SK-N-SH (cell line): ENCODE data around the gene EXOC7. TPM values are rescaled to one million over a fixed set of nuclear protein-coding genes. Genes with fewer than 3 reads are reported as not detected.
A peak's percentile ranks its signal among the peaks of the same experiment; 100 is the strongest.

Experiments used
- CTCF ChIA-PET: fragments of 300-600, 350-600 bp; formaldehyde crosslinking; extraction: SDS; loops from one replicate; lab custom pipeline; 2021; lab: Yijun Ruan, JAX
- POLR2A ChIA-PET: fragments of 350-600 bp; sonication (Branson Sonifier 250); formaldehyde crosslinking; extraction: SDS; loops from one replicate; lab custom pipeline; 2020; ENCODE audit warnings: antibody characterized with exemption, inconsistent platforms; lab: Yijun Ruan, JAX
- DNase-seq: peaks from one replicate; pipeline ENCODE4 v3.0.0; 2012
- H2AFZ ChIP-seq: fragments of 200-600 bp; sonication (generic); 2 replicates; pipeline ENCODE4 v1.8.1; 2016; ENCODE audit warnings: antibody characterized with exemption, mild to moderate bottlenecking, low read depth
- H3F3A ChIP-seq: fragments of 200-600 bp; sonication (generic); replicated peaks from 2 replicates; pipeline ENCODE3; 2016; ENCODE audit warnings: antibody characterized with exemption, mild to moderate bottlenecking; ENCODE audit not compliant: insufficient read depth
- H3K27ac ChIP-seq, 2 experiments: fragments of 200-500 bp in 1 of 2; fragments of 200-600 bp in 1 of 2; sonication (Bioruptor generic) in 1 of 2; sonication (generic), shearing (Covaris generic) in 1 of 2; 2 replicates each; pipeline versions ENCODE4 v1.5.1 to v1.6.1; 2014 to 2016; ENCODE audit warnings: low read depth in 2 of 2, inconsistent platforms in 1 of 2, low read length in 1 of 2, mild to moderate bottlenecking in 1 of 2, mixed read lengths in 1 of 2
- H3K27me3 ChIP-seq: fragments of 200-600 bp; sonication (generic), shearing (Covaris generic); 2 replicates; pipeline ENCODE4 v1.6.1; 2016; ENCODE audit warnings: mixed run types; ENCODE audit not compliant: insufficient read depth
- H3K36me3 ChIP-seq, 2 experiments: fragments of 200-500 bp in 1 of 2; fragments of 200-600 bp in 1 of 2; sonication (Bioruptor generic) in 1 of 2; sonication (generic) in 1 of 2; replicated peaks in 1 of 2; 2 replicates each; pipeline versions ENCODE3 to v1.5.1; 2014 to 2016; ENCODE audit warnings: low read length in 1 of 2, mild to moderate bottlenecking in 1 of 2; ENCODE audit not compliant: insufficient read depth in 2 of 2, control insufficient read depth in 1 of 2
- H3K4me1 ChIP-seq, 2 experiments: fragments of 200-500 bp in 1 of 2; fragments of 200-600 bp in 1 of 2; sonication (Bioruptor generic) in 1 of 2; sonication (generic), shearing (Covaris generic) in 1 of 2; 2 replicates each; pipeline versions ENCODE4 v1.5.1 to v1.6.1; 2014 to 2016; ENCODE audit warnings: low read depth in 1 of 2, low read length in 1 of 2, mixed run types in 1 of 2; ENCODE audit not compliant: insufficient read depth in 2 of 2, control insufficient read depth in 1 of 2
- H3K4me2 ChIP-seq: fragments of 200-600 bp; sonication (generic), shearing (Covaris generic); 2 replicates; pipeline ENCODE4 v1.6.1; 2017; ENCODE audit warnings: mixed run types
- H3K4me3 ChIP-seq, 2 experiments: fragments of 200-500 bp in 1 of 2; fragments of 200-600 bp in 1 of 2; sonication (Bioruptor generic) in 1 of 2; sonication (generic), shearing (Covaris generic) in 1 of 2; 2 replicates each; pipeline versions ENCODE4 v1.5.1 to v1.8.1; 2014 to 2016; ENCODE audit warnings: low read depth in 2 of 2, inconsistent platforms in 1 of 2, low read length in 1 of 2, mild to moderate bottlenecking in 1 of 2, mixed read lengths in 1 of 2, moderate library complexity in 1 of 2
- H3K79me2 ChIP-seq: fragments of 200-600 bp; sonication (generic); 2 replicates; pipeline ENCODE4 v1.8.1; 2017; ENCODE audit warnings: mild to moderate bottlenecking; ENCODE audit not compliant: insufficient read depth
- H3K9ac ChIP-seq: fragments of 200-600 bp; sonication (generic); 2 replicates; pipeline ENCODE4 v1.6.1; 2017; ENCODE audit warnings: mixed run types
- H3K9me2 ChIP-seq: fragments of 200-600 bp; sonication (generic); 2 replicates; pipeline ENCODE4 v1.6.1; 2017; ENCODE audit warnings: mixed run types
- H3K9me3 ChIP-seq: fragments of 200-600 bp; sonication (generic); 2 replicates; pipeline ENCODE4 v1.6.1; 2017; ENCODE audit warnings: mixed run types, mild to moderate bottlenecking, moderate library complexity
- H4K20me1 ChIP-seq: fragments of 200-600 bp; sonication (generic); 2 replicates; pipeline ENCODE4 v1.6.1; 2017; ENCODE audit warnings: mild to moderate bottlenecking, mixed run types; ENCODE audit not compliant: insufficient read depth
- CHD2 ChIP-seq: fragments of 150-350 bp; IDR thresholded peaks from 2 replicates; pipeline ENCODE4 v1.6.1; 2018; ENCODE audit warnings: low read length; ENCODE audit not compliant: partially characterized antibody
- ELF1 ChIP-seq: IDR thresholded peaks from 2 replicates; pipeline ENCODE4 v1.4.0; 2012
- FOSL2 ChIP-seq: IDR thresholded peaks from 2 replicates; pipeline ENCODE4 v1.4.0; 2012; ENCODE audit warnings: low read depth, mild to moderate bottlenecking, moderate library complexity, borderline replicate concordance
- FOXJ3 ChIP-seq: sonication (generic); formaldehyde crosslinking; IDR thresholded peaks from 2 replicates; pipeline ENCODE4 v1.5.1; 2020; ENCODE audit warnings: mild to moderate bottlenecking, missing genetic modification reagents
- FOXM1 ChIP-seq: IDR thresholded peaks from 2 replicates; pipeline ENCODE4 v1.4.0; 2012; ENCODE audit warnings: low read depth, mild to moderate bottlenecking
- GABPA ChIP-seq: IDR thresholded peaks from 2 replicates; pipeline ENCODE4 v1.4.0; 2012; ENCODE audit warnings: low read depth, mild to moderate bottlenecking
- GATA2 ChIP-seq: sonication (generic); formaldehyde crosslinking; IDR thresholded peaks from 2 replicates; pipeline ENCODE4 v1.5.0; 2020; ENCODE audit warnings: mild to moderate bottlenecking, missing genetic modification reagents
- JUND ChIP-seq: IDR thresholded peaks from 2 replicates; pipeline ENCODE4 v1.4.0; 2012
- MEF2A ChIP-seq: IDR thresholded peaks from 2 replicates; pipeline ENCODE4 v1.4.0; 2012; ENCODE audit warnings: low read depth, borderline replicate concordance
- MXI1 ChIP-seq: IDR thresholded peaks from 2 replicates; pipeline ENCODE4 v1.6.1; 2012; ENCODE audit warnings: mild to moderate bottlenecking, low read depth, low read length, improper control_type of control experiment
- NFIC ChIP-seq: IDR thresholded peaks from 2 replicates; pipeline ENCODE4 v1.4.0; 2012; ENCODE audit warnings: borderline replicate concordance
- NRF1 ChIP-seq: IDR thresholded peaks from 2 replicates; pipeline ENCODE4 v1.6.1; 2012; ENCODE audit warnings: low read depth, mild to moderate bottlenecking, low read length
- POLR2AphosphoS5 ChIP-seq: IDR thresholded peaks from 2 replicates; pipeline ENCODE4 v1.6.1; 2012; ENCODE audit warnings: low read depth, low read length
- RCOR1 ChIP-seq: fragments of 150-350 bp; IDR thresholded peaks from 2 replicates; pipeline ENCODE4 v1.6.1; 2017; ENCODE audit warnings: antibody characterized with exemption, low read length
- SIN3A ChIP-seq: IDR thresholded peaks from 2 replicates; pipeline ENCODE4 v1.6.1; 2012; ENCODE audit warnings: low read depth, mild to moderate bottlenecking, low read length, moderate library complexity, borderline replicate concordance
- SMC3 ChIP-seq: IDR thresholded peaks from 2 replicates; pipeline ENCODE4 v1.6.1; 2012; ENCODE audit warnings: low read depth, low read length, improper control_type of control experiment
- TCF12 ChIP-seq: IDR thresholded peaks from 2 replicates; pipeline ENCODE4 v1.4.0; 2012
- TEAD4 ChIP-seq: IDR thresholded peaks from 2 replicates; pipeline ENCODE4 v1.4.0; 2012; ENCODE audit warnings: mild to moderate bottlenecking, borderline replicate concordance; ENCODE audit not compliant: insufficient read depth
- YY1 ChIP-seq: IDR thresholded peaks from 2 replicates; pipeline ENCODE4 v1.4.0; 2012; ENCODE audit warnings: low read depth, mild to moderate bottlenecking
- WGBS: methylation state at CpG from one replicate; pipeline ENCODE4 v1.1.6; 2017; ENCODE audit warnings: low lambda C conversion rate; 5-methylcytosine and 5-hydroxymethylcytosine counted together
- polyA plus RNA-seq, 3 experiments: library from polyadenylated mRNA; depleted of rRNA; stranded (reverse); fragments of >200 nt; gene quantifications; 2 replicates each; pipeline ENCODE4 v1.2.3, GENCODE V29; 2012
- TF ChIP-seq, protein P1 (sequence below): fragments of 150-350 bp; IDR thresholded peaks from 2 replicates; pipeline ENCODE4 v1.6.1; 2017; ENCODE audit warnings: antibody characterized with exemption, low read length, low read depth, borderline replicate concordance
- TF ChIP-seq, protein P2 (sequence below): IDR thresholded peaks from 2 replicates; pipeline ENCODE4 v1.6.1; 2012; ENCODE audit warnings: mild to moderate bottlenecking, low read depth, low read length, moderate library complexity
- TF ChIP-seq, protein P3 (sequence below): IDR thresholded peaks from 2 replicates; pipeline ENCODE4 v1.4.0; 2012; ENCODE audit warnings: low read depth
- TF ChIP-seq, protein P4 (sequence below): IDR thresholded peaks from 2 replicates; pipeline ENCODE4; 2012
- TF ChIP-seq, protein P5 (sequence below): fragments of 200-600 bp; sonication (generic); IDR thresholded peaks from 2 replicates; pipeline ENCODE4 v1.6.1; 2017; ENCODE audit warnings: antibody characterized with exemption, mild to moderate bottlenecking, moderate library complexity
- TF ChIP-seq, protein P6 (sequence below): fragments of 150-350 bp; IDR thresholded peaks from 2 replicates; pipeline ENCODE4 v1.6.1; 2016; ENCODE audit warnings: mild to moderate bottlenecking, low read depth, low read length

EXOC7 gene
- polyA plus RNA-seq, 1 of the 3 experiments (the other 2 are of a cell fraction), result 129 TPM

DNA sequence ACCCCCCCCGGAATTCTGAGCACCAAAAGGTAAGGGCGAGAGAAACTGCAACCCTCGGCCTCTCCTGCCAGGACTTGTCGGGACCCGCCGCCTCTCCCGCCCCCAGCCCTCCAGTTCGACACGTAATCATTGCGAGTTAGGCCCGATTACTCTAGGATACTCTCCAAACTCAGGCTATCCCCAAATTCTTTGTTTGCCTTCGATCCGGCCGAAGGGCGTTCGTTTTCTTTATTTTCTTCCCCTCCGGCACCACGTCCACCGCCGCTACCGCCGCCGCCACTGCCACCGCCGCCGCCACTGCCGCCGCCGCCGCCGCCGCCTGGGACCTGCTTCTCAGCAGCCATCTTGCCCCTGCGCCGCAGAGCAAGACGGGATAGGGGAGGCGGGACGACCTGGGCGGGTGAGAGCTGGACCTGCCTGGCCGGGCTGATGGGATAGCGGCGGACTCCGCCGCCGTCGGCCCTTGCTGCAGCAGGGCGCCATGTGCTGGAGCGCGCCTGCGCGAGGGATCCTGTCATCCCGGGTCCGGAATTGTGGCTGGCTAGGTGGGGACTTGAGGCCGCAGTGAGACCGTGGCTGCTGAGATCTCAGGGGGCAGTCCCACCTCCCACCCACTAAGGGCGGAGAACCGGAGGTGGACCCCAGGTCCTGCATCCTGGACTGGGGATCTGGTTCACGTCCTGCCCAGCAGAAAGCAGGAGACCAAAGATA, 31.3 kb downstream of the EXOC7 start, which contains the start of gene SRP68:
Gene SRP68, minus strand, starts transcription at position 370 of the 711 bp plus-strand sequence. Its CDS starts 26 bp downstream, at position 344.
- Histone ChIP-seq H3K79me2 (peaks cover 58% of the 10 kb centered on the region), H3K9me3 (no peaks in the 10 kb centered on the region), H3K4me2 (peak within 1 kb of the TSS; percentile 89), H3K27me3 (peaks cover 39% of the 10 kb centered on the region), H4K20me1 (peaks cover 23% of the 10 kb centered on the region), H3K4me3 (peak within 1 kb of the TSS; percentile 78 to 82), H3F3A (peaks cover 1% of the 10 kb centered on the region), H3K9ac (peak within 1 kb of the TSS; percentile 85), H2AFZ (peak within 1 kb of the TSS; percentile 97), H3K4me1 (peaks cover 0 to 17% of the 10 kb centered on the region in 2 experiments; a peak in 3 of 4 replicates), H3K36me3 (peaks cover 8 to 20% of the 10 kb centered on the region in 2 experiments), H3K27ac (peak within 1 kb of the TSS; percentile 41 to 63; a peak in 3 of 4 replicates), H3K9me2 (no peaks in the 10 kb centered on the region)
- ChIA-PET POLR2A (interaction anchor here (0.7 to 1.0 kb wide), 3 partner anchors 23 to 58 kb away, joined by 3 read pairs; no protein-coding TSS in a partner anchor), CTCF (interaction anchor here (0.8 to 3.4 kb wide), 5 partner anchors 9 to 471 kb away, joined by 3 to 14 read pairs (median 3); no protein-coding TSS in a partner anchor)
- peak; percentile 100 for DNase-seq
- WGBS, result under 1% methylated on average over 57 of the region's 57 CpGs
- TF ChIP-seq, protein P1, sequence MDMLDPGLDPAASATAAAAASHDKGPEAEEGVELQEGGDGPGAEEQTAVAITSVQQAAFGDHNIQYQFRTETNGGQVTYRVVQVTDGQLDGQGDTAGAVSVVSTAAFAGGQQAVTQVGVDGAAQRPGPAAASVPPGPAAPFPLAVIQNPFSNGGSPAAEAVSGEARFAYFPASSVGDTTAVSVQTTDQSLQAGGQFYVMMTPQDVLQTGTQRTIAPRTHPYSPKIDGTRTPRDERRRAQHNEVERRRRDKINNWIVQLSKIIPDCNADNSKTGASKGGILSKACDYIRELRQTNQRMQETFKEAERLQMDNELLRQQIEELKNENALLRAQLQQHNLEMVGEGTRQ, result no peak
- TF ChIP-seq FOSL2 (no peak), MEF2A (no peak), YY1 (peak; percentile 99), NRF1 (peak; percentile 88), GABPA (peak; percentile 41; the same call in 1 of the 2 replicates), CHD2 (peak; percentile 86), JUND (no peak), TCF12 (no peak; the same call in 1 of the 2 replicates), NFIC (no peak), SMC3 (no peak; the same call in 1 of the 2 replicates), POLR2AphosphoS5 (peak; percentile 92), FOXJ3 (CRISPR knock-in tag) (no peak), GATA2 (no peak), FOXM1 (no peak), MXI1 (peak; percentile 98), TEAD4 (no peak), SIN3A (peak; percentile 94; the same call in 1 of the 2 replicates), RCOR1 (no peak), ELF1 (0 out of 2 replicates have a peak, but pooled peaks have one; percentile 7)
- TF ChIP-seq, protein P2, sequence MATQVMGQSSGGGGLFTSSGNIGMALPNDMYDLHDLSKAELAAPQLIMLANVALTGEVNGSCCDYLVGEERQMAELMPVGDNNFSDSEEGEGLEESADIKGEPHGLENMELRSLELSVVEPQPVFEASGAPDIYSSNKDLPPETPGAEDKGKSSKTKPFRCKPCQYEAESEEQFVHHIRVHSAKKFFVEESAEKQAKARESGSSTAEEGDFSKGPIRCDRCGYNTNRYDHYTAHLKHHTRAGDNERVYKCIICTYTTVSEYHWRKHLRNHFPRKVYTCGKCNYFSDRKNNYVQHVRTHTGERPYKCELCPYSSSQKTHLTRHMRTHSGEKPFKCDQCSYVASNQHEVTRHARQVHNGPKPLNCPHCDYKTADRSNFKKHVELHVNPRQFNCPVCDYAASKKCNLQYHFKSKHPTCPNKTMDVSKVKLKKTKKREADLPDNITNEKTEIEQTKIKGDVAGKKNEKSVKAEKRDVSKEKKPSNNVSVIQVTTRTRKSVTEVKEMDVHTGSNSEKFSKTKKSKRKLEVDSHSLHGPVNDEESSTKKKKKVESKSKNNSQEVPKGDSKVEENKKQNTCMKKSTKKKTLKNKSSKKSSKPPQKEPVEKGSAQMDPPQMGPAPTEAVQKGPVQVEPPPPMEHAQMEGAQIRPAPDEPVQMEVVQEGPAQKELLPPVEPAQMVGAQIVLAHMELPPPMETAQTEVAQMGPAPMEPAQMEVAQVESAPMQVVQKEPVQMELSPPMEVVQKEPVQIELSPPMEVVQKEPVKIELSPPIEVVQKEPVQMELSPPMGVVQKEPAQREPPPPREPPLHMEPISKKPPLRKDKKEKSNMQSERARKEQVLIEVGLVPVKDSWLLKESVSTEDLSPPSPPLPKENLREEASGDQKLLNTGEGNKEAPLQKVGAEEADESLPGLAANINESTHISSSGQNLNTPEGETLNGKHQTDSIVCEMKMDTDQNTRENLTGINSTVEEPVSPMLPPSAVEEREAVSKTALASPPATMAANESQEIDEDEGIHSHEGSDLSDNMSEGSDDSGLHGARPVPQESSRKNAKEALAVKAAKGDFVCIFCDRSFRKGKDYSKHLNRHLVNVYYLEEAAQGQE, result no peak
- TF ChIP-seq, protein P3, sequence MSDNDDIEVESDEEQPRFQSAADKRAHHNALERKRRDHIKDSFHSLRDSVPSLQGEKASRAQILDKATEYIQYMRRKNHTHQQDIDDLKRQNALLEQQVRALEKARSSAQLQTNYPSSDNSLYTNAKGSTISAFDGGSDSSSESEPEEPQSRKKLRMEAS, result peak; percentile 93; the same call in 1 of the 2 replicates
- TF ChIP-seq, protein P4, sequence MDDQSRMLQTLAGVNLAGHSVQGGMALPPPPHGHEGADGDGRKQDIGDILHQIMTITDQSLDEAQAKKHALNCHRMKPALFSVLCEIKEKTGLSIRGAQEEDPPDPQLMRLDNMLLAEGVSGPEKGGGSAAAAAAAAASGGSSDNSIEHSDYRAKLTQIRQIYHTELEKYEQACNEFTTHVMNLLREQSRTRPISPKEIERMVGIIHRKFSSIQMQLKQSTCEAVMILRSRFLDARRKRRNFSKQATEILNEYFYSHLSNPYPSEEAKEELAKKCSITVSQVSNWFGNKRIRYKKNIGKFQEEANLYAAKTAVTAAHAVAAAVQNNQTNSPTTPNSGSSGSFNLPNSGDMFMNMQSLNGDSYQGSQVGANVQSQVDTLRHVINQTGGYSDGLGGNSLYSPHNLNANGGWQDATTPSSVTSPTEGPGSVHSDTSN, result no peak
- TF ChIP-seq, protein P5, sequence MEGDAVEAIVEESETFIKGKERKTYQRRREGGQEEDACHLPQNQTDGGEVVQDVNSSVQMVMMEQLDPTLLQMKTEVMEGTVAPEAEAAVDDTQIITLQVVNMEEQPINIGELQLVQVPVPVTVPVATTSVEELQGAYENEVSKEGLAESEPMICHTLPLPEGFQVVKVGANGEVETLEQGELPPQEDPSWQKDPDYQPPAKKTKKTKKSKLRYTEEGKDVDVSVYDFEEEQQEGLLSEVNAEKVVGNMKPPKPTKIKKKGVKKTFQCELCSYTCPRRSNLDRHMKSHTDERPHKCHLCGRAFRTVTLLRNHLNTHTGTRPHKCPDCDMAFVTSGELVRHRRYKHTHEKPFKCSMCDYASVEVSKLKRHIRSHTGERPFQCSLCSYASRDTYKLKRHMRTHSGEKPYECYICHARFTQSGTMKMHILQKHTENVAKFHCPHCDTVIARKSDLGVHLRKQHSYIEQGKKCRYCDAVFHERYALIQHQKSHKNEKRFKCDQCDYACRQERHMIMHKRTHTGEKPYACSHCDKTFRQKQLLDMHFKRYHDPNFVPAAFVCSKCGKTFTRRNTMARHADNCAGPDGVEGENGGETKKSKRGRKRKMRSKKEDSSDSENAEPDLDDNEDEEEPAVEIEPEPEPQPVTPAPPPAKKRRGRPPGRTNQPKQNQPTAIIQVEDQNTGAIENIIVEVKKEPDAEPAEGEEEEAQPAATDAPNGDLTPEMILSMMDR, result no peak
- TF ChIP-seq, protein P6, sequence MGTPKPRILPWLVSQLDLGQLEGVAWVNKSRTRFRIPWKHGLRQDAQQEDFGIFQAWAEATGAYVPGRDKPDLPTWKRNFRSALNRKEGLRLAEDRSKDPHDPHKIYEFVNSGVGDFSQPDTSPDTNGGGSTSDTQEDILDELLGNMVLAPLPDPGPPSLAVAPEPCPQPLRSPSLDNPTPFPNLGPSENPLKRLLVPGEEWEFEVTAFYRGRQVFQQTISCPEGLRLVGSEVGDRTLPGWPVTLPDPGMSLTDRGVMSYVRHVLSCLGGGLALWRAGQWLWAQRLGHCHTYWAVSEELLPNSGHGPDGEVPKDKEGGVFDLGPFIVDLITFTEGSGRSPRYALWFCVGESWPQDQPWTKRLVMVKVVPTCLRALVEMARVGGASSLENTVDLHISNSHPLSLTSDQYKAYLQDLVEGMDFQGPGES, result no peak
